ENCODE measurements around the gene ZNF771. TPM values are rescaled to one million over a fixed set of nuclear protein-coding genes. Genes with fewer than 3 reads are reported as not detected.
A peak's percentile ranks its signal among the peaks of the same experiment; 100 is the strongest.
"Not testable (repeated sequence)": the region's sequence is repeated elsewhere in the genome, so short reads cannot be mapped to it uniquely, and the experiment has no call there.

Gene ZNF771
- total RNA-seq, 1 experiment from 2014 or later = 31.6 TPM

- DNase-seq (ENCODE audit: low spot score); in situ Hi-C loops (cut with HindIII; ENCODE audit: low sequenced_read_pairs): not testable (repeated sequence)
Observed at GRCh38 chr16:30396627-30397026, 10.8 kb upstream of the ZNF771 start.

DNA sequence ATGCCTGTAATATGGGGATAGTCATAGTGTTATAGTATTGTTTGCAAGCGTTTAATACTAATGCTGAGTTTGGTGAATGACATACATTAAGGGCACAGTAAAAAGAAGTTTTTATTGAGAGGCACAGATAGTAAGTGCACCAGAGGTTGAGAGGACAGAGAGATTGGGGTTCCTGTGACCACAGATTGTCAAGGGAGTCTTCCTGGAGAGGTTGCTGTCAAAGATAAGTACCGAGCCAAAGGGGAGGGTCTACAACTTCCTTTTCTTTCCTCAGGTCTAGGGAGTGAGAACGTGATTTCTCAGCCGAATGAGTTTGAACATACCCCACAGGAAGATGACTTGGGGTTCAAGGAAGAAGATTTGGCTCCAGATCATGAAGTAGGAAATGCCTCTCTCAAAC, 10.3 kb upstream of the ZNF771 start:
- in situ Hi-C loops (cut with HindIII; ENCODE audit: low sequenced_read_pairs) = no loop called here
- no peak for DNase-seq (ENCODE audit: low spot score)

- in situ Hi-C loops (cut with HindIII; ENCODE audit: low sequenced_read_pairs) = no loop called here
- no peak for DNase-seq (ENCODE audit: low spot score)
Observed at GRCh38 chr16:30397776-30398660, 9.4 kb upstream of the ZNF771 start.

DNA sequence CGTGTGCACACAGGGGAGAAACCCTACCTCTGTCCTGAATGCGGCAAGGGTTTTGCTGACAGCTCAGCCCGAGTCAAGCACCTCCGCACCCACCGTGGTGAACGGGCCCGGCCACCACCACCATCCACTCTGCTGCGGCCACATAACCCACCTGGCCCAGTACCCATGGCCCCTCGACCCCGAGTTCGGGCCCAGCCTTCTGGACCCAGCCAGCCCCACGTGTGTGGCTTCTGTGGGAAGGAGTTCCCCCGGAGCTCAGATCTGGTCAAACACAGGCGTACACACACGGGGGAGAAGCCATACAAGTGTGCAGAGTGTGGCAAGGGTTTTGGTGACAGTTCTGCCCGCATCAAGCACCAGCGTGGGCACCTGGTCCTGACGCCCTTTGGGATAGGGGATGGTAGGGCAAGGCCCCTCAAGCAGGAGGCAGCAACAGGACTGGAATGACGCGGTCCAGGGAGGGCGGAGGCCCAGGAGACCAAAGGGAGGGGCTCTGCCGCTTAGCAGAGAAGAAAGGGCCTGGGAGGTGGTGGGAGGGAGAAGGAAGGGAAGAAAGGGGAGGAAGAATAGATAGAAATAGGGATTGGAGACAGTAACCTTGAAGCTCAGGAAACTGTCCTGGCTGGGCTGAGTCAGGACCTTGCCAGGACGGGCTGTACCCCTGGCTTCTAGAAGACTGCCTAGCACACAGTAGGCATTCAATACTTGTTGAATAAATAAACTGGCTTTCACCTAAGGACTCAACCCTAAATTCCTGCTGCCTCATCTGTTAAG, 8.6 kb upstream of the ZNF771 start:
- in situ Hi-C loops (cut with HindIII; ENCODE audit: low sequenced_read_pairs) = no loop called here
- DNase-seq (ENCODE audit: low spot score) = no peak

GRCh38 chr16:30399435-30400186, 7.8 kb upstream of the ZNF771 start:
- no peak for DNase-seq (ENCODE audit: low spot score)
- in situ Hi-C loops (cut with HindIII; ENCODE audit: low sequenced_read_pairs) = loop anchor here (25.0 kb wide), 1 partner anchor 238 kb away; no protein-coding TSS in a partner anchor

GRCh38 chr16:30401768-30402425, 5.5 kb upstream of the ZNF771 start:
- no peak for DNase-seq (ENCODE audit: low spot score)
- in situ Hi-C loops (cut with HindIII; ENCODE audit: low sequenced_read_pairs) = loop anchor here (25.0 kb wide), 1 partner anchor 235 kb away; no protein-coding TSS in a partner anchor

- DNase-seq (ENCODE audit: low spot score) = no peak
- in situ Hi-C loops (cut with HindIII; ENCODE audit: low sequenced_read_pairs) = loop anchor here (25.0 kb wide), 1 partner anchor 231 kb away; no protein-coding TSS in a partner anchor
Observed at GRCh38 chr16:30406795-30407101, 658 bp upstream of the ZNF771 start.

GRCh38 chr16:30407804-30408534, 563 bp downstream of the ZNF771 start:
- DNase-seq (ENCODE audit: low spot score) = peak; percentile 33

GRCh38 chr16:30409125-30410060, 2.0 kb downstream of the ZNF771 start:
- in situ Hi-C loops (cut with HindIII; ENCODE audit: low sequenced_read_pairs) = loop anchor here (25.0 kb wide), 1 partner anchor 228 kb away; no protein-coding TSS in a partner anchor
- peak; percentile 88 for DNase-seq (ENCODE audit: low spot score)

More at GRCh38 chr16:30407804-30408534, 563 bp downstream of the ZNF771 start:
- in situ Hi-C loops (cut with HindIII; ENCODE audit: low sequenced_read_pairs) = loop anchor here (25.0 kb wide), 1 partner anchor 229 kb away; no protein-coding TSS in a partner anchor

- no peak for DNase-seq (ENCODE audit: low spot score)
- in situ Hi-C loops (cut with HindIII; ENCODE audit: low sequenced_read_pairs) = loop anchor here (25.0 kb wide), 1 partner anchor 224 kb away; no protein-coding TSS in a partner anchor
Observed at GRCh38 chr16:30413112-30413806, 5.9 kb downstream of the ZNF771 start.

- in situ Hi-C loops (cut with HindIII; ENCODE audit: low sequenced_read_pairs) = loop anchor here (25.0 kb wide), 1 partner anchor 223 kb away; no protein-coding TSS in a partner anchor
- DNase-seq (ENCODE audit: low spot score) = no peak
Observed at GRCh38 chr16:30414159-30414558, 6.8 kb downstream of the ZNF771 start.

GRCh38 chr16:30416047-30416603, 8.7 kb downstream of the ZNF771 start:
- in situ Hi-C loops (cut with HindIII; ENCODE audit: low sequenced_read_pairs) = loop anchor here (25.0 kb wide), 1 partner anchor 221 kb away; no protein-coding TSS in a partner anchor
- DNase-seq (ENCODE audit: low spot score) = no peak

DNA sequence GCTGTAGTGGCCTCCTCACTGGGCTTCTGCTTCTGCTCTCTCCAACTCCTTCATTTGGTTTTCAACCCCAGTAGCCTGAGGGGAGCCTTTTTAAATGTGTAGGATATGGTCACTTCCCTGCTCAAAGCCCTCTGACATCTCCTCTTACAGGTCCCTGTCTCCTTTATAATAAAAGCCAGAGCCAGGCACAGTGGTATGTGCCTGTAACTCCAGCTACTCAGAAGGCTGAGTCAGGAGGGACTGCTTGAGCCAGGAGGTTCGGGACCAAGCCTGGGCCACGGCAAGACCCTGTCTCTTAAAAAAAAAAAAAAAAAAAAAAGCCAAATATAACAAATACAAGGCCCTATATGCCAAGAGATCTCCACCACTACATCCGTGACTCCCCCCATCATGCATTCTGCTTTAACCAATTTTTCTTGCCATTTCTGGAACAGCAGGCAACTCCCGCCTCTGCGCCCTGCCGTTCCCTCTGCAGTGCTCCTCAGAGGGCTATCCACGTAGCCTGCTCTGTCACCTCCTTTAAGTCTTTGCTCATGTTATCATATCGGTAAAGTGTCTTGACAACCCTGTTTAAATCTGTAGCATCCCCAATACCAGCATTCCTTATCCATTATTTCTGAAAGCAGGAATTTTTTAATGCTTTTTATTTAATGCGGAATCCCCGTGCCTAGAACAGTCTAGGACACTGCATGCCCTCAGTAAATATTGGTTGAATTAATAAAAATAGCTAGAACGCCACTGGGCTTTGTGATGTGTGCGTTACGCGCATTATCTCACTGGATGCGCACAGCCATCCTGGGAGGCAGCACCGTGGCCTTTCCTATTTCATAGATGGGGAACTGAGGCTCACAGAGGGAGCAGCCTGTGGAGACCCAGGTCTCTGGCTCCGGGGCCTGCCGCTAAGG, 9.5 kb downstream of the ZNF771 start:
- in situ Hi-C loops (cut with HindIII; ENCODE audit: low sequenced_read_pairs) = loop anchor here (25.0 kb wide), 1 partner anchor 220 kb away; no protein-coding TSS in a partner anchor

DNA sequence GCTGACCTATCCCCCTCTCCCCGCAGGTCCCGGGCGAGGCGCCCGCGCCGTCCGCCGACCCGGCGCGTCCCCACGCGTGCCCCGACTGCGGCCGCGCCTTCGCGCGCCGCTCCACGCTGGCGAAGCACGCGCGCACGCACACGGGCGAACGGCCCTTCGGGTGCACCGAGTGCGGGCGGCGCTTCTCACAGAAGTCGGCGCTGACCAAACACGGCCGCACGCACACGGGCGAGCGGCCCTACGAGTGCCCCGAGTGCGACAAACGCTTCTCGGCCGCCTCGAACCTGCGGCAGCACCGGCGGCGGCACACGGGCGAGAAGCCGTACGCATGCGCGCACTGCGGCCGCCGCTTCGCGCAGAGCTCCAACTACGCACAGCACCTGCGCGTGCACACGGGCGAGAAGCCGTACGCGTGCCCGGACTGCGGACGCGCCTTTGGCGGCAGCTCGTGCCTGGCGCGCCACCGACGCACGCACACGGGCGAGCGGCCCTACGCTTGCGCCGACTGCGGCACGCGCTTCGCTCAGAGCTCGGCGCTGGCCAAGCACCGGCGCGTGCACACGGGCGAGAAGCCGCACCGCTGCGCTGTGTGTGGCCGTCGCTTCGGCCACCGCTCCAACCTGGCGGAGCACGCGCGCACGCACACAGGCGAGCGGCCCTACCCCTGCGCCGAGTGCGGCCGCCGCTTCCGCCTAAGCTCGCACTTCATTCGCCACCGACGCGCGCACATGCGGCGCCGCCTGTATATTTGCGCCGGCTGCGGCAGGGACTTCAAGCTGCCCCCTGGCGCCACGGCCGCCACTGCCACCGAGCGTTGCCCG, 10.3 kb downstream of the ZNF771 start:
- in situ Hi-C loops (cut with HindIII; ENCODE audit: low sequenced_read_pairs) = loop anchor here (25.0 kb wide), 1 partner anchor 220 kb away; no protein-coding TSS in a partner anchor
- peak; percentile 87 for DNase-seq (ENCODE audit: low spot score)

More for the DNA sequence above, 9.5 kb downstream of the ZNF771 start:
- DNase-seq (ENCODE audit: low spot score) = peak; percentile 51
